MCF 10A (cell line): ENCODE results near the gene VSIG4. TPM values are rescaled to one million over a fixed set of nuclear protein-coding genes. Genes with fewer than 3 reads are reported as not detected.

Experiments
- BruUV-seq: library from RNA; stranded (reverse); fragments of 400-500 nt; replicated peaks from 2 replicates; lab custom pipeline; 2021; lab: Mats Ljungman, UMichigan
- CTCF ChIA-PET: fragments of 300-600 bp; sonication (Branson Sonifier 250); formaldehyde crosslinking; extraction: SDS; loops from one replicate; lab custom pipeline; 2021; ENCODE audit warnings: antibody characterized with exemption, inconsistent platforms; lab: Yijun Ruan, JAX
- POLR2A ChIA-PET: fragments of 300-600, 350-650 bp; sonication (Branson Sonifier 250); formaldehyde crosslinking; extraction: SDS; loops from one replicate; lab custom pipeline; 2020; ENCODE audit warnings: antibody characterized with exemption, inconsistent platforms; lab: Yijun Ruan, JAX
- DNase-seq: peaks from one replicate; pipeline ENCODE4 v3.0.0-alpha.2; 2018; ENCODE audit not compliant: unreplicated experiment
- H3K27ac Mint-ChIP-seq: one replicate; pipeline ENCODE4 v1.8.0; 2022; ENCODE audit warnings: mild to moderate bottlenecking, low read depth, mixed read lengths; ENCODE audit not compliant: unreplicated experiment
- H3K27me3 Mint-ChIP-seq: one replicate; pipeline ENCODE4 v1.8.0; 2022; ENCODE audit warnings: mixed read lengths; ENCODE audit not compliant: insufficient read depth, unreplicated experiment
- H3K36me3 Mint-ChIP-seq: one replicate; pipeline ENCODE4 v1.8.0; 2022; ENCODE audit warnings: mild to moderate bottlenecking, moderate library complexity, mixed read lengths; ENCODE audit not compliant: insufficient read depth, unreplicated experiment
- H3K4me1 Mint-ChIP-seq: one replicate; pipeline ENCODE4 v1.8.0; 2022; ENCODE audit warnings: mixed read lengths; ENCODE audit not compliant: insufficient read depth, unreplicated experiment
- H3K4me3 Mint-ChIP-seq: one replicate; pipeline ENCODE4 v1.8.0; 2022; ENCODE audit warnings: mild to moderate bottlenecking, moderate library complexity, mixed read lengths; ENCODE audit not compliant: unreplicated experiment
- H3K9me3 Mint-ChIP-seq: one replicate; pipeline ENCODE4 v1.8.0; 2022; ENCODE audit warnings: mixed read lengths; ENCODE audit not compliant: unreplicated experiment
- intact Hi-C: fragments of 100-400 bp; cut with micrococcal nuclease; formaldehyde crosslinking; loops from 2 replicates; pipeline ENCODE4 v1.14.1; 2022
- total RNA-seq: library from RNA; stranded (reverse); gene quantifications from 2 replicates; pipeline ENCODE4 v1.2.3, GENCODE V29; 2022
- TF ChIP-seq, protein P1 (sequence below): fragments of 200-600 bp; IDR thresholded peaks from one replicate; pipeline ENCODE4 v1.8.0; 2022; ENCODE audit warnings: antibody characterized with exemption, mild to moderate bottlenecking; ENCODE audit not compliant: unreplicated experiment

VSIG4 gene
- total RNA-seq, 1 experiment from 2014 or later, result not detected

- TF ChIP-seq, protein P1, sequence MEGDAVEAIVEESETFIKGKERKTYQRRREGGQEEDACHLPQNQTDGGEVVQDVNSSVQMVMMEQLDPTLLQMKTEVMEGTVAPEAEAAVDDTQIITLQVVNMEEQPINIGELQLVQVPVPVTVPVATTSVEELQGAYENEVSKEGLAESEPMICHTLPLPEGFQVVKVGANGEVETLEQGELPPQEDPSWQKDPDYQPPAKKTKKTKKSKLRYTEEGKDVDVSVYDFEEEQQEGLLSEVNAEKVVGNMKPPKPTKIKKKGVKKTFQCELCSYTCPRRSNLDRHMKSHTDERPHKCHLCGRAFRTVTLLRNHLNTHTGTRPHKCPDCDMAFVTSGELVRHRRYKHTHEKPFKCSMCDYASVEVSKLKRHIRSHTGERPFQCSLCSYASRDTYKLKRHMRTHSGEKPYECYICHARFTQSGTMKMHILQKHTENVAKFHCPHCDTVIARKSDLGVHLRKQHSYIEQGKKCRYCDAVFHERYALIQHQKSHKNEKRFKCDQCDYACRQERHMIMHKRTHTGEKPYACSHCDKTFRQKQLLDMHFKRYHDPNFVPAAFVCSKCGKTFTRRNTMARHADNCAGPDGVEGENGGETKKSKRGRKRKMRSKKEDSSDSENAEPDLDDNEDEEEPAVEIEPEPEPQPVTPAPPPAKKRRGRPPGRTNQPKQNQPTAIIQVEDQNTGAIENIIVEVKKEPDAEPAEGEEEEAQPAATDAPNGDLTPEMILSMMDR, result no peak
- no peak overlapping the region for H3K27ac Mint-ChIP-seq
- H3K36me3 Mint-ChIP-seq, result no peaks in the 10 kb centered on the region
- H3K27me3 Mint-ChIP-seq, result no peaks in the 10 kb centered on the region
- intact Hi-C loops, result no loop called here
- H3K4me3 Mint-ChIP-seq, result no peak overlapping the region
- POLR2A ChIA-PET, result no interaction called here
- no TSS peak for BruUV-seq
- no peaks in the 10 kb centered on the region for H3K4me1 Mint-ChIP-seq
- peaks cover 8% of the 10 kb centered on the region for H3K9me3 Mint-ChIP-seq
- no peak for DNase-seq
- CTCF ChIA-PET, result no interaction called here
These were observed 3.6 kb downstream of the VSIG4 start for GRCh38 chrX:66036231-66036630.

GRCh38 chrX:66035667-66036066 lies 4.2 kb downstream of the VSIG4 start:
- H3K27me3 Mint-ChIP-seq, result no peaks in the 10 kb centered on the region
- peaks cover 8% of the 10 kb centered on the region for H3K9me3 Mint-ChIP-seq
- BruUV-seq, result no TSS peak

DNA sequence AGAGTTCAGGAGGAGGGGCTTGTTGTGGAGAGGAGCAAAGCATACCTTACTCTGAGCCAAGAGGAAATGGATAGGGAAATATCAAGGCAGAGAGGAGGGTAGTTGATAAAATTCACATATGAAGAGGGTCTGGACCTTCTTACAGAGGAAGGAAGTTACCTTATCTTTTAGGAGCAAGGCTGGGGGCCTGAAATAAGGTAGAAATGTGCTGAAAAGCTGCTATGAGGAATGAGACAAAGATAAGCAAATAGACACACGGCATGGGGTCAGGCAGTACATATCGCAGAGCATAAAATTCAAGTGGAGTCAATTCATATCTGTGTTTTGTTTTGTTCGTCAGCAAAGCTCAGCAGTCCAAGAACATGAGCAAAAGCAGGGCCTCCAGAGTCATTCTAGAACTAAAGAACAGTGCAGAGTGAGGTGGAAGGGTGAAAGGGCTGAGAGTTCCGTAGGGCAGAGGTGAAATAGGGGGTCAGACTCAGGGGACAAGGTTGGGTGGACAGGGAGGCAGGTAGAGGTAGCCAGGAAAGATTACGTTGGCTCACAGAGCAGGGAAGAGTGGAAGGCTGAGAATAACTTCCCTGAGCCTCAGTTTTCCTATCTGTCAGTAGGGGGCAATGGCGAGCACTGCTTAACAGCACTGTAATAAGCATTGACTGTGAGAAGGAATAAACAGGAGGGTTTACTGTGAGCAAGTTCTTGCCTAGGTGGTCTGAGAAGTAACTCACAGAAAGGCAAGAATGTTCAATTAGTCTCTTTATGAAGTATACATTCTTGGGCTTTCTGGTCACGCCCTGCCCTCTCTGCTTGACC lies 9.2 kb downstream of the VSIG4 start:
- intact Hi-C loops, result no loop called here
- H3K36me3 Mint-ChIP-seq, result no peaks in the 10 kb centered on the region
- no peak overlapping the region for H3K27ac Mint-ChIP-seq
- H3K27me3 Mint-ChIP-seq, result no peaks in the 10 kb centered on the region
- peaks cover under 1% of the 10 kb centered on the region for H3K9me3 Mint-ChIP-seq
- H3K4me3 Mint-ChIP-seq, result no peak overlapping the region
- DNase-seq, result peak; percentile 50
- ChIA-PET POLR2A (no interaction called here), CTCF (no interaction called here)
- TF ChIP-seq, protein P1, result peak; percentile 55
- no TSS peak for BruUV-seq
- H3K4me1 Mint-ChIP-seq, result no peaks in the 10 kb centered on the region

More at GRCh38 chrX:66035667-66036066, 4.2 kb downstream of the VSIG4 start:
- intact Hi-C loops, result no loop called here
- no peak overlapping the region for H3K4me3 Mint-ChIP-seq
- no peak overlapping the region for H3K27ac Mint-ChIP-seq
- H3K4me1 Mint-ChIP-seq, result no peaks in the 10 kb centered on the region
- TF ChIP-seq, protein P1, result no peak
- CTCF ChIA-PET, result no interaction called here
- POLR2A ChIA-PET, result no interaction called here
- H3K36me3 Mint-ChIP-seq, result no peaks in the 10 kb centered on the region
- no peak for DNase-seq

DNA sequence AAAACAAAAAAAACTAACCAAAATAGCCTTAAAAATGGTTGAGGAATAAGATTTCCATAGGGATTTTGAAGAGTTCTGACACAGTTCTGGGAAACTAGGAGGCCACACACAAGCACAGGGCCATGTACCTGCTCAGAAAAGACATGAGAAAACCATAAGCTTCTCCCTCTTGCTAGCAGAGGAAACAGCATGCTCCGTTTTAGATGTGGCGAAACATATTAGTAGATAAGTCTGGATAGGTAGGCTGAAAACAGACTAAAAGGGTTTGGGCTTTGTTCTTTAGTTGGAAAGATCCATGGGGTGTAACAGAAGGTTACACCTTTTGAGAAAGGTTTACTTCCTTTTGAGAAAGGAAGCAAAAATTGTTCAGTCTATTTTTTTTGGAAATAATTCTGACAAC lies 10.9 kb downstream of the VSIG4 start:
- Mint-ChIP-seq H3K4me3 (no peak overlapping the region), H3K36me3 (no peaks in the 10 kb centered on the region), H3K27ac (no peak overlapping the region), H3K9me3 (no peaks in the 10 kb centered on the region), H3K27me3 (no peaks in the 10 kb centered on the region), H3K4me1 (no peaks in the 10 kb centered on the region)
- ChIA-PET CTCF (no interaction called here), POLR2A (no interaction called here)
- intact Hi-C loops, result no loop called here
- no peak for DNase-seq
- TF ChIP-seq, protein P1, result no peak
- no TSS peak for BruUV-seq
